CD4-positive, CD25-positive, alpha-beta regulatory T cell (primary cell): ENCODE measurements around the gene YBEY. TPM values are rescaled to one million over a fixed set of nuclear protein-coding genes. Genes with fewer than 3 reads are reported as not detected.

ENCODE experiments used
- ATAC-seq, 2 donors: fragments of 150-1000 bp; cut with Tn5 transposase; one replicate each; pipeline ENCODE4 v1.10.0; 2021; ENCODE audit warnings: low read depth in 2 of 2, moderate number of reproducible peaks in 2 of 2, moderate library complexity in 1 of 2
- DNase-seq, 3 donors: peaks; one replicate each; pipeline versions ENCODE4 v3.0.0 to v3.0.0-alpha.2; 2012 to 2022; ENCODE audit warnings: mixed read lengths in 1 of 3
- H3K27ac ChIP-seq: one replicate; pipeline ENCODE4 v1.7.0; 2013; ENCODE audit warnings: mild to moderate bottlenecking, low read length; ENCODE audit not compliant: insufficient read depth, poor library complexity, severe bottlenecking
- H3K27me3 ChIP-seq: one replicate; pipeline ENCODE4 v1.7.0; 2013; ENCODE audit warnings: low read length; ENCODE audit not compliant: control insufficient read depth, insufficient read depth
- H3K36me3 ChIP-seq: one replicate; pipeline ENCODE4 v1.7.0; 2013; ENCODE audit warnings: mild to moderate bottlenecking, low read length, moderate library complexity; ENCODE audit not compliant: control insufficient read depth, insufficient read depth
- H3K4me1 ChIP-seq: 2 replicates; pipeline ENCODE4 v1.7.0; 2013; ENCODE audit warnings: mild to moderate bottlenecking, low read length; ENCODE audit not compliant: insufficient read depth, control insufficient read depth, poor library complexity, severe bottlenecking
- H3K4me3 ChIP-seq: one replicate; pipeline ENCODE4 v1.7.0; 2013; ENCODE audit warnings: low read depth, mild to moderate bottlenecking, low read length, moderate library complexity
- H3K9me3 ChIP-seq, 2 experiments: 1 replicate in 1 of 2; 2 replicates in 1 of 2; pipeline ENCODE4 v1.7.0; 2013; ENCODE audit warnings: low read length in 2 of 2, mild to moderate bottlenecking in 1 of 2, moderate library complexity in 1 of 2; ENCODE audit not compliant: control insufficient read depth in 2 of 2
- H3K27ac Mint-ChIP-seq, 3 donors: one replicate each; pipeline ENCODE4 v1.8.0; 2020 to 2022; ENCODE audit warnings: mild to moderate bottlenecking in 3 of 3, mixed read lengths in 3 of 3, moderate library complexity in 2 of 3
- H3K27me3 Mint-ChIP-seq: one replicate; pipeline ENCODE4 v1.8.0; 2022; ENCODE audit warnings: mild to moderate bottlenecking, mixed read lengths
- H3K36me3 Mint-ChIP-seq: one replicate; pipeline ENCODE4 v1.8.0; 2020; ENCODE audit warnings: mixed read lengths
- H3K4me1 Mint-ChIP-seq, 4 donors: one replicate each; pipeline ENCODE4 v1.8.0; 2020 to 2022; ENCODE audit warnings: mixed read lengths in 4 of 4, mild to moderate bottlenecking in 1 of 4
- H3K4me3 Mint-ChIP-seq, 4 donors: one replicate each; pipeline ENCODE4 v1.8.0; 2020 to 2022; ENCODE audit warnings: mild to moderate bottlenecking in 4 of 4, mixed read lengths in 4 of 4, moderate library complexity in 3 of 4
- H3K9me3 Mint-ChIP-seq, 7 donors: one replicate each; pipeline ENCODE4 v1.8.0; 2020 to 2022; ENCODE audit warnings: mixed read lengths in 7 of 7, mild to moderate bottlenecking in 3 of 7, moderate library complexity in 2 of 7
- polyA plus RNA-seq, 4 donors: library from polyadenylated mRNA; unstranded; fragments of 300-500 nt; fragmentation: Illumina TruSeq; gene quantifications; one replicate each; pipeline ENCODE4 v1.2.3, GENCODE V29; 2021
- total RNA-seq: library from RNA; stranded (reverse); gene quantifications from one replicate; pipeline ENCODE4 v1.2.3, GENCODE V29; 2022

The YBEY gene
- total and polyA plus RNA-seq, 5 donors from 2014 or later = 10.9 to 18.3 (median 14.3) TPM

DNA sequence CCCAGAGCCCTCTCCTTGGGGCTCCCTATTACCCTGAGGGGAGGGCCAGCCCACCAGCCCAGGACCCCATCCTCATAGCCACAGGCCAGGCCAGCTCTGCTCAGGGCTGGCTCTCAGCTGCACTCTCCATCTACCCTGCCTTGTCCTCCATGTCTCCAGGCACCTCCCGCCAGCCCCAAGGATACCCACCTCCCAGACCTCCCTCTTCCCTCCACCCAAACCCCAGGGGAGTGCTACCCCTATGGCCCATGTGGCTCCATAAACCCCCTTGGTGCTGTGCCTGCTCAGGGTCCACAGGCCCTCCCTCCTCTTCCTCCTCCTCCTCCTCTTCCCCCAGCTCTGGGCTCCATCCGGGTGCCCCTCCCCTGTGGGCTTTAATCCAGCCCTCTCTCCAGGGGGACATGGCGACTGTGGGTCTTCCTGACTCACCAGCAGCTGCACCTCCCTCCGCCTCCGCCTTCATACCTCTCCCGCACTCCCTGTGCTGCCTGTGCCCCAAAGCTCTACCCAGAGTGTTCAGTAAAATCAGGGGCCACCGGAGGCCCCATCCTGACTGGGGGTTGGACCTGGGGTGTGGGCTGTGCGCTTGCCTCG, 9.1 kb downstream of the YBEY start:
- Mint-ChIP-seq H3K9me3 (peaks cover 0 to 3% (median 0%) of the 10 kb centered on the region in 7 donors), H3K4me3 (peak overlapping the region in 1 of 4 donors; percentile 88), H3K36me3 (peaks cover 13% of the 10 kb centered on the region), H3K27ac (peak overlapping the region in 1 of 3 donors; percentile 71), H3K4me1 (peaks cover 0 to 21% (median 3%) of the 10 kb centered on the region in 4 donors), H3K27me3 (no peaks in the 10 kb centered on the region)
- H3K9me3 ChIP-seq = no peaks in the 10 kb centered on the region
- ATAC-seq = no peak
- no peak overlapping the region for H3K27ac ChIP-seq
- H3K4me1 ChIP-seq = peaks cover 10% of the 10 kb centered on the region
- no peak overlapping the region for H3K4me3 ChIP-seq
- DNase-seq = no peak
- H3K36me3 ChIP-seq = peaks cover 7% of the 10 kb centered on the region
- H3K27me3 ChIP-seq = peaks cover 2% of the 10 kb centered on the region

DNA sequence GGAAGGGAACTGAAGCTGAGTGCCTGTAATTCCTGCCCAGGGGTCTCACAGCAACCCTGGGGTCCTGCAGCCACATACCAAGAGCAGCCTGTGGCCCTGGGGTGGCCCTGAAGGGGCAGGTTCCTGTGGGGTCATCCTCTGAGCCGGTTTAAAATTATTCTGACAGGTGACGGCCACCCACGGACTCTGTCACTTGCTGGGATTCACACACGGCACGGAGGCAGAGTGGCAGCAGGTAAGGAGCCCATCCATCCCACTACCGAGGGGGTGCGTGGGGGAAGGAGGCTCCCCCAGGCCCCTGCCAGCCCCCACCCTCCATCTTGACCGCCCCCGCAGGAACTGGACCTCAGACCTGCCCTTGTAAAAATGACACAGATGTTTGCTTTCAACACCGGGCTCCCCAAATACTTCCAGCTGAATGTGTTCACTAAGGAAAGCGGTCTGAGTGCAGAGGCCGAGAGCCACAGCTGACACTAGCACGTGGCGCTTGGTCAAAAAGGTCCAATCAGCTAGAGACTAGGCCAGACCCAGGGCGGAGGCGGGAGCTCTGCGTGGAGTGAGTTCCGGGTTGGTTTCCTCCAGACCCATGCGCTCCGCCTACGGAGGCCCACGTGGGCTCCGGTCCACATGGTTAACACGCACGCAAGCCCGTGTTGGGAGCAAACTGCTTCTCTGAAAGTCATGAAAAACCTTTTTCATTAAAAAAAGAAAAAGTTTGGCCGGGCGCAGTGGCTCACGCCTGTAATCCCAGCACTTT, 10.0 kb downstream of the YBEY start:
- peaks cover 8% of the 10 kb centered on the region for H3K36me3 Mint-ChIP-seq
- H3K9me3 ChIP-seq = no peaks in the 10 kb centered on the region
- H3K27me3 Mint-ChIP-seq = no peaks in the 10 kb centered on the region
- ATAC-seq (peak; percentile 75 to 88), DNase-seq (peak; percentile 44 to 80 (median 51))
- peak overlapping the region in 2 of 3 donors; percentile 35 to 43 for H3K27ac Mint-ChIP-seq
- H3K4me1 Mint-ChIP-seq = peaks cover 0 to 18% (median 3%) of the 10 kb centered on the region in 4 donors
- H3K4me1 ChIP-seq = peaks cover 10% of the 10 kb centered on the region
- H3K4me3 ChIP-seq = peak overlapping the region; percentile 26
- peaks cover 0 to 3% (median 0%) of the 10 kb centered on the region in 7 donors for H3K9me3 Mint-ChIP-seq
- peaks cover 7% of the 10 kb centered on the region for H3K36me3 ChIP-seq
- peak overlapping the region; percentile 69 to 90 (median 76) for H3K4me3 Mint-ChIP-seq
- peaks cover 2% of the 10 kb centered on the region for H3K27me3 ChIP-seq
- no peak overlapping the region for H3K27ac ChIP-seq

DNA sequence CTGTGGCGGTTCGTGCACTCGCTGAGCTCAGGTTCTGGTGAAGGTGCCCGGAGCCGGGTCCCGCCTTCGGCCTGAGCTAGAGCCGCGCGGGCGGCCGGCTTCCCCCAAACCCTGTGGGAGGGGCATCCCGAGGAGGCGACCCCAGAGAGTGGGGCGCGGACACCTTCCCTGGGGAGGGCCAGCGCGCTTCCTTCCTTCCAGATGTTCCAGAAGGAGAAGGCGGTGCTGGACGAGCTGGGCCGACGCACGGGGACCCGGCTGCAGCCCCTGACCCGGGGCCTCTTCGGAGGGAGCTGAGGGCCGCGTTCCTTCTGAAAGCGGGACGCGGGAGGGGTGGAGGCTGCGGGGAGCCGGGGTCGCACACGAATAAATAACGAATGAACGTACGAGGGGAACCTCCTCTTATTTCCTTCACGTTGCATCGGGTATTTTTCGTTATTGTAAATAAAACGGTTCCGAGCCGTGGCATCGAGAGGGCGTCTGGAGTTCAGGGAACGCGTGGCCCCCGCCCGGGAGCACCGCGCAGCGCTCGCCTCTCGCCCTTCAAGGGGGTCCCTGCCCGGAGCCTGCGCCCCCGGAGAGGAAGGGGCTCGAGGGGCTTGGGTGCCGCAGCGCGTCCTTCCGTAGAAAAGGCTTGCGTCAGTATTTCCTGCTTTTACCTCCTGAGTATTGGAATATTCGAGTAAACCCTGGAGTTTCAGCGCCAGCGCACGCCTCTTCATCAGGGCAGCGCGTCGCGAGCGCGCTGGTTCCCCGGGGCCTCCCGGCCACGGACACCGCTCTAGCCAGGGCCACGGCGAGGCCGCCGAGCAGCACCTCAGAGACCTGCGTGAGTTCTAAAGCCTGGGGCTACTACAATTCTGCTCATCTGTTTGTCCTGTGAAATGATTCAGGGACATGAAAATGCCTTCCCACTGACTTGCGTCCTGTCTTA, 11.5 kb downstream of the YBEY start:
- Mint-ChIP-seq H3K9me3 (peaks cover 0 to 3% (median 0%) of the 10 kb centered on the region in 7 donors), H3K4me1 (peaks cover 0 to 18% (median 3%) of the 10 kb centered on the region in 4 donors), H3K36me3 (no peaks in the 10 kb centered on the region), H3K27me3 (no peaks in the 10 kb centered on the region), H3K27ac (no peak overlapping the region), H3K4me3 (peak overlapping the region; percentile 81 to 84 (median 82))
- H3K9me3 ChIP-seq = no peaks in the 10 kb centered on the region
- H3K36me3 ChIP-seq = no peaks in the 10 kb centered on the region
- H3K4me1 ChIP-seq = peaks cover 10% of the 10 kb centered on the region
- DNase-seq (no peak), ATAC-seq (no peak)
- H3K4me3 ChIP-seq = peak overlapping the region; percentile 32
- H3K27ac ChIP-seq = no peak overlapping the region
- H3K27me3 ChIP-seq = peaks cover 2% of the 10 kb centered on the region

DNA sequence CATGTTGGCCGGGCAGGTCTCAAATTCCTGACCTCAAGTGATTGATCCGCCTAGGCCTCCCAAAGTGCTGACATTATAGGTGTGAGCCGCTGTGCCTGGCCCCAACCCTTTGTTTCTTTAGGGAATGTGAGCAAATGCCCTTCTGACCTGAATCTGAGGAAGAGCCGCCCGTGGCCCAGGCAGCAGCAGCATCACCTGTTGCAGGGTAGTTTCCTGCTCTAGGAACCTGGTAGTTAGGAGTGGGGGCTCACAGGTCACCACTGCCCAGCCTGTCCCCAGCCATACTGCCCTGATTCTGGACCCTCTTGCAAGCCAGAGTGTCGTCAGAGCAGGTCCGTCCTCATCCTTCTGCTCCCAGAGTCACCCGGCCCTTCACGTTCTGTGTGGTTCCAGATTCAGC, 13.0 kb downstream of the YBEY start:
- H3K27me3 Mint-ChIP-seq = no peaks in the 10 kb centered on the region

DNA sequence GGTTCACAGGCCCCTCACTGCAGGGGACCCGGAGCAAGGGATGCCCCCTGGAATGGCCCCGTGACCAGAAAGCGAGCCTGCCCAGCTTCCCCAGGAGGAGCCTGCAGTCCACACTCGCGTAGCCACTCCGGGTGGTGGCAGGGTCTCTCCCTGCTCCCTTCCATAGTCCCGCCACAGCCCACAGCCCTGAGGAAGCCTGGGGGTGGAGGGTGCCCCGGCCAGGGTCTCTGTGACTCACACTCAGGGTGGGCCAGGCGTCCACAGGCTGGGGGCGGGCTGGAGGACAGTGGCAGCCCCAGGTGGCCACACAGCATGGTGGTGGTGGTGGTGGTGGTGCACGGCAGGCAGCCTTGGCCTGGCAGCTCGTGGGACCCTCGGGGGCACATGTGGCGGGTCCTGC, 15.6 kb downstream of the YBEY start:
- no peaks in the 10 kb centered on the region for H3K9me3 Mint-ChIP-seq
- H3K9me3 ChIP-seq = no peaks in the 10 kb centered on the region
- peaks cover 10% of the 10 kb centered on the region for H3K4me1 ChIP-seq
- H3K4me3 Mint-ChIP-seq = no peak overlapping the region
- no peak overlapping the region for H3K4me3 ChIP-seq
- H3K4me1 Mint-ChIP-seq = peaks cover 0 to 6% (median 0%) of the 10 kb centered on the region in 4 donors
- no peak for ATAC-seq
- H3K27me3 Mint-ChIP-seq = no peaks in the 10 kb centered on the region
- H3K36me3 ChIP-seq = no peaks in the 10 kb centered on the region
- H3K36me3 Mint-ChIP-seq = peaks cover 14% of the 10 kb centered on the region
- DNase-seq = no peak
- H3K27ac Mint-ChIP-seq = no peak overlapping the region
- H3K27ac ChIP-seq = no peak overlapping the region
- H3K27me3 ChIP-seq = peaks cover 2% of the 10 kb centered on the region

More for the DNA sequence above, 13.0 kb downstream of the YBEY start:
- DNase-seq (no peak), ATAC-seq (no peak)
- peaks cover 0 to 18% (median 3%) of the 10 kb centered on the region in 4 donors for H3K4me1 Mint-ChIP-seq
- Histone ChIP-seq H3K4me3 (no peak overlapping the region), H3K4me1 (peaks cover 10% of the 10 kb centered on the region), H3K27me3 (peaks cover 2% of the 10 kb centered on the region), H3K36me3 (no peaks in the 10 kb centered on the region), H3K9me3 (no peaks in the 10 kb centered on the region), H3K27ac (no peak overlapping the region)
- peaks cover 0 to 3% (median 0%) of the 10 kb centered on the region in 7 donors for H3K9me3 Mint-ChIP-seq
- H3K36me3 Mint-ChIP-seq = peaks cover 5% of the 10 kb centered on the region
- H3K27ac Mint-ChIP-seq = peak overlapping the region in 1 of 3 donors; percentile 38
- H3K4me3 Mint-ChIP-seq = peak overlapping the region; percentile 27 to 44 (median 34)

DNA sequence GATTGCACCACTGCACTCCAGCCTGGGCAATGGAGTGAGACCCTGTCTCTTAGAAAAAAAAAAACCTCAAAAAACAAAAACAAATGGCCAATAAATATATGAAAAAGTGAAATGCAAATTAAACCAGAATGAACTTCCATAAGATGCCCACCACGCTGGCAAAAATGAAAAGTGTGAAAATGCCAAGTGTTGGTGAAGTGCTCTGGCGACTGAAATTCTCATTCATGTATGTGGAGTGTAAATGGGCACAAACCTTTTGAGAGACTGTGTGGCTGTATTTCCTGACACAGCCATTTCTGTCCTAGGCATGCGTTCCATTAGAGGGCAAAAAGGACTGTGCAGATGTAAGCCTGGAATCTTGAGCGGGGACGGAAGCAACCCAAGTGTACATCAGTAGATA, 18.3 kb downstream of the YBEY start:
- DNase-seq (no peak), ATAC-seq (no peak)
- Histone ChIP-seq H3K36me3 (no peaks in the 10 kb centered on the region), H3K27ac (no peak overlapping the region), H3K4me1 (no peaks in the 10 kb centered on the region), H3K27me3 (no peaks in the 10 kb centered on the region), H3K9me3 (no peaks in the 10 kb centered on the region), H3K4me3 (no peak overlapping the region)
- no peak overlapping the region for H3K4me3 Mint-ChIP-seq
- peak overlapping the region in 1 of 3 donors; percentile 82 for H3K27ac Mint-ChIP-seq
- H3K9me3 Mint-ChIP-seq = no peaks in the 10 kb centered on the region
- peaks cover 21% of the 10 kb centered on the region for H3K36me3 Mint-ChIP-seq
- H3K4me1 Mint-ChIP-seq = no peaks in the 10 kb centered on the region
- no peaks in the 10 kb centered on the region for H3K27me3 Mint-ChIP-seq

DNA sequence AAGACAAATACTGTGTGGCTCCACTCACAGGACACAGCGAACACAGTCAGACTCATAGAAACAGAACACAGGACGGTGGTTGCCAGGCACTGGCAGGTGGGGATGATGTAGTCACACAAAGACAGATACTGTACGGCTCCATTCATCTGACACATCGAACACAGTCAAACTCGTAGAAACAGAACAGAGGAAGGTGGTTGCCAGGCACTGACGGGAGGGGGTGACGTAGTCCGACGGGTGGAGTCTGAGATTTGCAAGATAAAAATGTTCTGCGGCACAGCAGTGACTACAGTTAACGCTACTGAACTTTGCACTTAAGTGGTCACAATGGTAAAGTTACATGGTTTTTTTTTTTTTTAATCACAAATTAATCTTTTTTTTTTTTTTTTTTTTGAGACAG, 18.8 kb downstream of the YBEY start:
- no peak overlapping the region for H3K27ac ChIP-seq
- no peak for DNase-seq
- H3K27ac Mint-ChIP-seq = peak overlapping the region in 2 of 3 donors; percentile 68 to 82
- H3K4me1 ChIP-seq = no peaks in the 10 kb centered on the region
- no peaks in the 10 kb centered on the region for H3K9me3 Mint-ChIP-seq
- no peak for ATAC-seq
- H3K4me1 Mint-ChIP-seq = no peaks in the 10 kb centered on the region
- H3K4me3 Mint-ChIP-seq = no peak overlapping the region
- H3K36me3 ChIP-seq = no peaks in the 10 kb centered on the region
- H3K36me3 Mint-ChIP-seq = peaks cover 21% of the 10 kb centered on the region
- H3K27me3 Mint-ChIP-seq = no peaks in the 10 kb centered on the region
- no peaks in the 10 kb centered on the region for H3K27me3 ChIP-seq
- no peaks in the 10 kb centered on the region for H3K9me3 ChIP-seq
- H3K4me3 ChIP-seq = no peak overlapping the region
